Kidney epithelial cell (primary cell): Measurements from ENCODE around the gene ZNF619. TPM values are rescaled to one million over a fixed set of nuclear protein-coding genes. Genes with fewer than 3 reads are reported as not detected.

Experiments
- DNase-seq: peaks from one replicate; pipeline ENCODE4 v3.0.0-alpha.2; 2010; ENCODE audit warnings: low read depth
- H3K27me3 ChIP-seq: 2 replicates; pipeline ENCODE4 v1.6.0; 2011; ENCODE audit warnings: low read length; ENCODE audit not compliant: control insufficient read depth, insufficient read depth
- H3K36me3 ChIP-seq: 2 replicates; pipeline ENCODE4 v1.5.1; 2011; ENCODE audit warnings: low read length; ENCODE audit not compliant: control insufficient read depth, insufficient read depth
- H3K4me3 ChIP-seq: 2 replicates; pipeline ENCODE4 v1.5.1; 2011; ENCODE audit warnings: low read depth, mild to moderate bottlenecking, control low read depth, low read length
- total RNA-seq: library from RNA; depleted of rRNA; stranded (reverse); fragments of >200 nt; gene quantifications from 2 replicates; pipeline ENCODE4 v1.2.3, GENCODE V29; 2015
- TF ChIP-seq, protein P1 (sequence below): IDR thresholded peaks from 2 replicates; pipeline ENCODE4 v1.5.1; 2011; ENCODE audit warnings: mild to moderate bottlenecking, moderate library complexity, low read length, control low read depth, inconsistent platforms; ENCODE audit not compliant: insufficient read depth, poor library complexity, severe bottlenecking

Gene ZNF619
- total RNA-seq, 1 donor from 2014 or later: 4.3 TPM

DNA sequence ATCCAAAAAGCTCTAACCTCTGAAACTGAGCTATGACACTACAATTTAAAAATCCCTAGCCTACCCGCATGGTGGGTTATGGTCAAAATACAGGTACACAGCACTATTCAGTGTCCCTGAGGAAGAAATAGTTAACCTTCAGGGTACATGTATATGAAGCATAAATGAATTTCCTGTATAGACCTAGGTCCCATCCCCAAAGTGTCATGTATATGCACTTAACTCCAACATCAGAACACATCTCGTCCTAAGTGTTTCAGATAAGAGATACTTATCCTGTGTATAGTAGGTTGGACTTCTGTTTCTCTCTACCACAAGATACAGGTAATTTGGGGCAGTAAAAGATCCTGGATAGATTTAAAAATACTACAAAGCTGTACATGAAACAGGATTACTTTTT is 13.3 kb upstream of the ZNF619 start:
- H3K4me3 ChIP-seq: no peak overlapping the region
- H3K27me3 ChIP-seq: no peaks in the 10 kb centered on the region
- H3K36me3 ChIP-seq: peaks cover 1% of the 10 kb centered on the region
- DNase-seq: no peak
- TF ChIP-seq, protein P1, sequence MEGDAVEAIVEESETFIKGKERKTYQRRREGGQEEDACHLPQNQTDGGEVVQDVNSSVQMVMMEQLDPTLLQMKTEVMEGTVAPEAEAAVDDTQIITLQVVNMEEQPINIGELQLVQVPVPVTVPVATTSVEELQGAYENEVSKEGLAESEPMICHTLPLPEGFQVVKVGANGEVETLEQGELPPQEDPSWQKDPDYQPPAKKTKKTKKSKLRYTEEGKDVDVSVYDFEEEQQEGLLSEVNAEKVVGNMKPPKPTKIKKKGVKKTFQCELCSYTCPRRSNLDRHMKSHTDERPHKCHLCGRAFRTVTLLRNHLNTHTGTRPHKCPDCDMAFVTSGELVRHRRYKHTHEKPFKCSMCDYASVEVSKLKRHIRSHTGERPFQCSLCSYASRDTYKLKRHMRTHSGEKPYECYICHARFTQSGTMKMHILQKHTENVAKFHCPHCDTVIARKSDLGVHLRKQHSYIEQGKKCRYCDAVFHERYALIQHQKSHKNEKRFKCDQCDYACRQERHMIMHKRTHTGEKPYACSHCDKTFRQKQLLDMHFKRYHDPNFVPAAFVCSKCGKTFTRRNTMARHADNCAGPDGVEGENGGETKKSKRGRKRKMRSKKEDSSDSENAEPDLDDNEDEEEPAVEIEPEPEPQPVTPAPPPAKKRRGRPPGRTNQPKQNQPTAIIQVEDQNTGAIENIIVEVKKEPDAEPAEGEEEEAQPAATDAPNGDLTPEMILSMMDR: no peak

DNA sequence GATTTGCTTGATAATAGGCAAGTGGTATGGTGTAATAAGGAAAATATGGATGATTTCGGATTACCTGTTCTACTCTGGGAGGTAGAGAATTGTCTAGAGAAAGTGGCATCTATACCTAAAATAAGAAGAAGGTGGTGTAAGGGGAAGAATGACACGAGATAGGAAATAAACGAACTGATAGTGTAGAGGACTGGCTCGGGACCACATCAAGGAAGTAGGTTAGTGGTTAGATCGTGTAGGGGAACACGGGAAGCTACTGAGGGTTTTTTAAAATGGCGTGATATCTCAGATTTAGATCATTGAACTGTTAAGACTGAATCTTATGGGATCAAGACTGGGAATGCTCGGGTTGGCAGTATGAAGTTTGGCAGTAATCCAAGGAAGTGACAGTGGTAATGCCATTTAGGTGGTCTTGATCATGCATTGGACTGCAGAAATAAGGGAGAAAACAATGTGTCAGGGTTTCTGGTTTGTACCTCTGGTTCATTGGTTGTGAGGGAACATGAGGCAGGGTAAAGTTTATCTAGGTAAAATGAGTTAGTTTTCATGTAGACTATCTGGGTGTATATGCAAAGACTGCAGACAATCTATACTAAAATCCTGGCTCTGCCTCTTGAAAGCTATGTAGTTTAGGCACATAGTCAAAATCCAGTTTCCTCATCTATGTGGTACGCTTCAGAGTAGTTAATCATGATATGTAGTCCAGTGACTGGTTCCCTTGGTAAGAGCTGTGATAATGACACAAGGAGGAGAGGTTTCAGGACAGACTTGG is 12.4 kb upstream of the ZNF619 start:
- H3K36me3 ChIP-seq: peaks cover 1% of the 10 kb centered on the region
- TF ChIP-seq, protein P1: no peak
- no peak overlapping the region for H3K4me3 ChIP-seq
- DNase-seq: no peak
- no peaks in the 10 kb centered on the region for H3K27me3 ChIP-seq

- Histone ChIP-seq H3K36me3 (peaks cover 1% of the 10 kb centered on the region), H3K4me3 (no peak overlapping the region), H3K27me3 (no peaks in the 10 kb centered on the region)
- DNase-seq: no peak
- TF ChIP-seq, protein P1: no peak
Observed at GRCh38 chr3:40465111-40465407, 11.9 kb upstream of the ZNF619 start.

- no peak overlapping the region for H3K4me3 ChIP-seq
- TF ChIP-seq, protein P1: no peak
- H3K27me3 ChIP-seq: no peaks in the 10 kb centered on the region
- peaks cover 1% of the 10 kb centered on the region for H3K36me3 ChIP-seq
- DNase-seq: no peak
Observed at GRCh38 chr3:40465456-40465855, 11.5 kb upstream of the ZNF619 start.

- TF ChIP-seq, protein P1: no peak
- peaks cover 1% of the 10 kb centered on the region for H3K36me3 ChIP-seq
- no peaks in the 10 kb centered on the region for H3K27me3 ChIP-seq
- H3K4me3 ChIP-seq: no peak overlapping the region
- no peak for DNase-seq
Observed at GRCh38 chr3:40468018-40468417, 8.9 kb upstream of the ZNF619 start.

- Histone ChIP-seq H3K36me3 (no peaks in the 10 kb centered on the region), H3K4me3 (no peak overlapping the region), H3K27me3 (no peaks in the 10 kb centered on the region)
- no peak for DNase-seq
- TF ChIP-seq, protein P1: no peak
Observed at GRCh38 chr3:40470701-40471100, 6.2 kb upstream of the ZNF619 start.
